ENCODE results near the gene CRTC1. TPM values are rescaled to one million over a fixed set of nuclear protein-coding genes. Genes with fewer than 3 reads are reported as not detected.

The CRTC1 gene
- total RNA-seq, 1 donor = 2.4 TPM

DNA sequence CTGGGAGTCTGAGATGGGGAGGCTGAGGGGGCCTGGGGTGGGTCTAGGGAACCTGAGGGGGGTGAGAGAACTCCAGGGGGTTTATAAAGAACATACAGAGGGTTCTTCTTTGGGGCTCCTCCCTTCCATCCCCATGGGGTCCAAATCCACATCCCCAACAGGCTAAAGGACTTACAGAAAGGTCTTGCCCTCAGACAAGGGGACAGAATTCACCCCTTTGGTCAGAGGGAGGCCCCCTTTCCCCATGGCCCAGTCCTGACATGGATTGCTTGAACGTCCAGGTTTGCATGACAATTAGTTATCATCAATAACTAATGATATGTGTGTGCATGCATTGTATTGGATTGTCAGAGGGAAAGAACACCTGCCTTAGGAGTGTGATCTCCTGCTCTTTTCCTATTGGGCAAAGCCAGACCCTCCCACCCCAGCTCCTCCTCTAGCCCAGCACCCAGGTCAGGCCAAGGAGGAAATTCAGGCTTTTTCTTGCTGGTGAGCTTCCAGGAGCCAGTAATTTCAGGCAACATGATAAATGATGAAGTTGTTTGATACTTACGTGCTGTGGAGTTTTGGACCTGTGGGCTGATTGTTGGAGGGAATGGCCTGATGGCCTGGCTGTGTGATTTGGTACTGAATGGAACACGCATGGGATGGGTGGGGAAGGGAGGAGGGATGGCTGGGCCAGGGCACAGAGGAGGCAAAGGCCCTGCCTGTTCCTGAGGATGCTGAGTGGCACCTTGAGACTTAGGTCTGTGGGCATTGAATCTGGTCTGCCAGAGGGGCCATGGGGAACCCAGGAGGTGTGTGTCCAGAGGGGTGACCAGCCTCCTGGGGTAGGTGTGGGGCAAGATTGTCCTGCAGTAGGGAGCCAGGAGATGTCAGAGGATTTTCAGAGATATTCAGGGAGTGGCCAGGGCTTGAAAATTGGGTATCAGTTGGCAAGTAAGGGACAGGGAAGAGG, 45.5 kb upstream of the CRTC1 start:
- TF ChIP-seq CTCF (IDR thresholded peaks at IDR 0.05; ENCODE audit: insufficient read depth, low read length) = no peak

GRCh38 chr19:18639706-18640243, 43.7 kb upstream of the CRTC1 start:
- no peak overlapping the region for H3K4me3 ChIP-seq (ENCODE audit: low read depth, low read length)
- TF ChIP-seq CTCF (IDR thresholded peaks at IDR 0.05; ENCODE audit: insufficient read depth, low read length) = no peak
- no peak for DNase-seq (ENCODE audit: low read depth)

More for the DNA sequence above, 45.5 kb upstream of the CRTC1 start:
- no peak for DNase-seq (ENCODE audit: low read depth)
- H3K4me3 ChIP-seq (ENCODE audit: low read depth, low read length) = peak overlapping the region; percentile 86

DNA sequence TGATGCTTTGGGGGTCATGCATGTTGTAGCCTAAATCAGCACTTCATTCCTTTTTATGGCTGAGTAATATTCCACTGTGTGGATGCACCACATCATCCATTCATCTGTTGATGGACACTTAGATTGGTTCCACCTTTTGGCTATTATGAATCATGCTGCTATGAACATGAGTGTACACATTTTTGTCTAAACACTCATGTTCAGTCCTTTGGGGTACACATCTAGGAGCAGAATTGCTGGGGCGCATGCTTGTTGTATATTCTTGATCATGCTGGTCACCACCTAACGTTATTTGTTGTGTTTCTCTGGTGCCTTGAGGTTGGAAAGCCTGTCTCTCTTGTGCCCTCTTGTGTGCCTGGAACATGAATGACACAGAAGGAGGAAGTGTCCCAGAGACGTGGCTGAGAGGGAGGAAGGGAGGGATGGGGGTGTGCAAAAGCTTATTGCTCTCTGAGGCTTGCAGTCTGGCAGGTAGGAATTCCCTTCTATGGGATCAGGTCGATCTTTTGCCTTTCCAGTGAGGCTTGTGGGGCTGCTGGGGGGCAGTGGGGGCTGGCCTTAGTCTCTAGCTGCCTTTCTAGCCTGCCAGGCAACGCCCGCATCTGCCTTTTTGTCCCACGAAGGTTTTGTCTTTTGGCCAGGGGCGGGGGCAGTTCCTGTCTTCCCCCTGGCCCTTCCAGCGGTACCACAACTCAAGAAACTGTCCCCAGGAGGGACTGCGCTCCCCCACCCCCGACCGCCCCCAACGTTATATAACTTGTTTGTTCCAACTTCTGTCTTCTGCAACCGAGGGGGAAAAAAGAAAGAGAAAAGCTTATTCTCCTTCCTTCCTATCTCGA, 39.1 kb upstream of the CRTC1 start:
- DNase-seq (ENCODE audit: low read depth) = no peak
- H3K4me3 ChIP-seq (ENCODE audit: low read depth, low read length) = no peak overlapping the region
- TF ChIP-seq CTCF (IDR thresholded peaks at IDR 0.05; ENCODE audit: insufficient read depth, low read length) = no peak

DNA sequence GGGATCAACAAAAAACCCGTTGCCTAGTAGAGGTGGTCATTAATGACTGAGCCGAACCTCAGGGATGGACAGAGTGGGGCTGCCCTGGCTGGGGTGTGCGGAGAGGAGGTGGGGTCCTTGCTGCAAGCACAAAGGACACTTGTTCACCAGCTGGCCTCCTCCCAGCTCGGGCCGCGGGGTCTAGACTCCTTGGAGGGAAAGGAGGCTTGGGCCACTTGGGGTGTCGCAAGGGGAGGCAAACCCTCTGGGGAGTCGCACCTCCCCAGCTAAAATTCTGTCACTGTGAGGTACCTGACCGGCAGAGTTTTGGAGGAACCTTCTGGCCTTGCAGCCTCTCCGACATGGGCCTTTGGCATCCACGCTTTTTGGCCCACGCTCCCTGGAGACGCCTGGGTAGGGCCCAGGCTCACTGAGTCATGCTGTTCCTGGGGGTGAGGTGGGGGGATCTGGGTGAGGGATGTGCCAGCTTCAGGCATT, 38.4 kb upstream of the CRTC1 start:
- no peak overlapping the region for H3K4me3 ChIP-seq (ENCODE audit: low read depth, low read length)
- no peak for TF ChIP-seq CTCF (IDR thresholded peaks at IDR 0.05; ENCODE audit: insufficient read depth, low read length)
- no peak for DNase-seq (ENCODE audit: low read depth)

GRCh38 chr19:18646535-18647370, 36.7 kb upstream of the CRTC1 start:
- no peak overlapping the region for H3K4me3 ChIP-seq (ENCODE audit: low read depth, low read length)
- DNase-seq (ENCODE audit: low read depth) = no peak
- no peak for TF ChIP-seq CTCF (IDR thresholded peaks at IDR 0.05; ENCODE audit: insufficient read depth, low read length)

DNA sequence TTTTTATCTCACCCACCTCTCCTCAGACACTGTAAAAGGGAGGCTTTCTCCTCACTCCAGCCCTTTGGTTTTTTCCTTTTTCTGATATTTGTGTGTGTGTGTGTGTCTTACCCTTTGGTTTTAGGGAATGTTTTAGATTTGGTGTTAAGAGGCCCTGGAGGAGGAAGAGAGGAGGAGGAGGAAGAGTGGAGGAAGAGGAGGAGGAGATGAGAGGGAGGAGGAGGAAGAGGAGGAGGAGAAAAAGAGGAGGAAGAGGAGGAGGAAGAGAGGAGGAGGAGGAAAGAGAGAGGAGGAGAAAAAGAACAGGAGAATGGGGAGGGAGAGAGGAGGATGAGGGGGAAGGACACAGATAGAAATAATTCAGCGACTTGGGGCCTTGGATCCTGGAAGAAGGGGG, 36.1 kb upstream of the CRTC1 start:
- no peak for TF ChIP-seq CTCF (IDR thresholded peaks at IDR 0.05; ENCODE audit: insufficient read depth, low read length)
- no peak for DNase-seq (ENCODE audit: low read depth)
- H3K4me3 ChIP-seq (ENCODE audit: low read depth, low read length) = no peak overlapping the region

Data from fibroblast of the aortic adventitia (primary cell).